HG02678 (cell line): ENCODE measurements around the gene SCUBE2.

Source experiments
- ATAC-seq: cut with Tn5 transposase; IDR thresholded peaks from one replicate; pipeline ENCODE4 v1.9.1; 2021; ENCODE audit warnings: mild to moderate bottlenecking, moderate library complexity; ENCODE audit not compliant: unreplicated experiment

SCUBE2 gene

DNA sequence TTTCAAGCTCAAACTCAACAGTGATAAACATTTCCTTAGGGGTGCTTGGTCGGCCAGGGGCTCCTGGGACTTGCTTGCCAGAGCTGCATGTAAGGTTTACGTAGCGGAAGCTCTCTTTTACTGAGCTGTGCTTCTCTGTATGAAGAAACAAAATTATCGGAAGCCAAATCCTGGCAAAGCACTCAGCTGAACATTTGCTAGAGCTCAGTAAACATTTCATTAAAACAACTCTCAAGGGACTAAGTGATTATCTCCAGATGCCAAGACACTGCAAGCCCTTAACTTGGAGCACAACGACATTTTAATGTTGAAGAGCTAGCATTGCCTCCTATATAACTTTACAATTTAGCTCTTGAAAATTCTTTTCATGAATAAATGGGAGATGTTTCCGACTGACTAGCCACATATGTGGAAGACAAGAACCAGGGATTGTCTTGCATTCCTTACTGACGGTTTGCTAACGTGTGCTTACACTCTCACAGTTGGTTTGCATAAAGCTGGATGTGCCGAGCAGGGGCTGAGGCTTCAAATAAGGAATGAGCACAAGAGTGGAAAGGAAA is 43.4 kb downstream of the SCUBE2 start:
- no peak for ATAC-seq

- ATAC-seq = no peak
Measured at GRCh38 chr11:9046481-9046880, 44.9 kb downstream of the SCUBE2 start.

DNA sequence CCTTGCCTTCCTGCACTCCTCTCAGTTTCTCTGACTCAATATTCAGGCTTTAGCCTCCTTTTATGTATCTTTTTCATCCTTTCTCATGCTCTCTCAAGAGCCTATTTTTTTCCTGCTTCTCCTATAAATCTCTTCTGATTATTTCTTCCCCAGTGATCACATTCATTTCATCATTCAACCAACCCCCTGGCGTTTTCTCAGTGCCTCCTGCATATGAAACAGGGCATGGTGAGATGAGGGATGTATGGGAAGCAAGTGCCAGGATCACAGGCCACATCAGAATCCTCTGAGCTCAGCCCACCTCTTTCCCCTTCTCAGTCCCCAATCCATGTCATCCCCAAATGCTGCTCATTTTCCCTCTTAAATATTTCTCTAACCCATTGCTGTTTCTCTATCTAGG is 48.9 kb downstream of the SCUBE2 start:
- no peak for ATAC-seq

- no peak for ATAC-seq
Measured at GRCh38 chr11:9041747-9042146, 49.7 kb downstream of the SCUBE2 start.

DNA sequence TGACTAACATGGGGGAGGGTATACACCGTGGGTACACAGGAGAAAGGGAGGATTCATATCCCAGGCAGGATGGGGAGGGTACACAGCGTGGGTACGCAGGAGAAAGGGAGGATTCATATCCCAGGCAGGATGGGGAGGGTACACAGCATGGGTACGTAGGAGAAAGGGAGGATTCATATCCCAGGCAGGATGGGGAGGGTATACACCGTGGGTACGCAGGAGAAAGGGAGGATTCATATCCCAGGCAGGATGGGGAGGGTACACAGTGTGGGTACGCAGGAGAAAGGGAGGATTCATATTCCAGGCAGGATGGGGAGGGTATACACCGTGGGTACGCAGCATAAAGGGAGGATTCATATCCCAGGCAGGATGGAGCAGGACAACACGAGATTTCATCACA is 51.0 kb downstream of the SCUBE2 start:
- ATAC-seq = no peak

DNA sequence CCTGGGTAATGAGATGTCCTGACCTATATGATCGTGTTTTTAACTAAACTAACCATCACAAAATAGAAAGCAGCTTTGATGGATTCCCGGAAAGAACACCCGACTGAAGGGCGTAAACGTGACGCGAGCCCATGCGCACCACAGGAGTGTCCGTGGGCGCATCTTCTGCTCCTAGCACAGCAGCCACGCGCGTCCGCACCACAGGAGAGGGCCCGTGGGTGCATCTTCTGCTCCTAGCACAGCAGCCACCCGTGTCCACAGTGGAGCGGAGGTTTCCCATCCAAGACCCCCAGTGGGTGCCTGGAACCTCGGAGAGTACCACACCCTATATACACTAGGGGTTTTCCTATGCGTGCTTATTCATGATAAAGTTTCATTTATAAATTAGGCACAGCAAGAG is 51.5 kb downstream of the SCUBE2 start:
- ATAC-seq = no peak

- ATAC-seq = no peak
Measured at GRCh38 chr11:9039198-9039597, 52.2 kb downstream of the SCUBE2 start.

DNA sequence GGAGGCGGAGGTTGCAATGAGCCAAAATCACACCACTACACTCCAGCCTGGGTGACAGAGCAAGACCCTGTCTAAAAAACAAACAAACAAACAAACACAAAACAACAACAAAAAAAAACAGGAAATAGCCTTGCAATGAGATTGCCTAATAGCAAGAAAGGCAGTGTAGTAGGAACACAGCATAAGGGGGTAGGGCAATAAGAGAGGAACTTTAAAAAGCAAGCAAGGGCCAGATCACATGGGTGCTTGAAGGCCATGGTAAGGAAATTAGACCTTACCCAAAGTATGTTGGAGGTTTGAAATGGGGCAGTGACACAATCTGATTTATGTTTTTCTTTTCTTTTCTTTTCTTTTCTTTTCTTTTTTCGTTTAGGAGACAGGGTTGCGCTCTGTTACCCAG is 52.9 kb downstream of the SCUBE2 start:
- ATAC-seq = no peak

DNA sequence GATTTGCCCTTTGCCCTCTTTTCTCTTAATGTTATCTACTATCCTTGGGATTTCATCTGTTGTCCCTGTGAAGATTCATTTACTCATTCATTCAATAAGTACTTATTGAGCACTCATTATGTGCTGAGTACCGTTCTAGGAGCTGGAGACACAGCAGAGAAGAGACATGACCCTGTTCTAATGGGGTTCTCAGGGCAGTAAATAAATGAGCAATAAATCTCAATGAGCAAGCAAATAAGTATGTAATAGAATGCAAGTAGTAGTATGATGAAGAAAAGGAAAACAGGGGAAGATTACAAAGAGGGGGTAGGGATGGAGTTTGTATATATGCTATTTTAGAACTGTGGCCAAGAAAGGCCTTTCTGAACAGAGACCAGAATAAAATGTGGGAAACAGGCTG is 53.4 kb downstream of the SCUBE2 start:
- ATAC-seq = no peak

DNA sequence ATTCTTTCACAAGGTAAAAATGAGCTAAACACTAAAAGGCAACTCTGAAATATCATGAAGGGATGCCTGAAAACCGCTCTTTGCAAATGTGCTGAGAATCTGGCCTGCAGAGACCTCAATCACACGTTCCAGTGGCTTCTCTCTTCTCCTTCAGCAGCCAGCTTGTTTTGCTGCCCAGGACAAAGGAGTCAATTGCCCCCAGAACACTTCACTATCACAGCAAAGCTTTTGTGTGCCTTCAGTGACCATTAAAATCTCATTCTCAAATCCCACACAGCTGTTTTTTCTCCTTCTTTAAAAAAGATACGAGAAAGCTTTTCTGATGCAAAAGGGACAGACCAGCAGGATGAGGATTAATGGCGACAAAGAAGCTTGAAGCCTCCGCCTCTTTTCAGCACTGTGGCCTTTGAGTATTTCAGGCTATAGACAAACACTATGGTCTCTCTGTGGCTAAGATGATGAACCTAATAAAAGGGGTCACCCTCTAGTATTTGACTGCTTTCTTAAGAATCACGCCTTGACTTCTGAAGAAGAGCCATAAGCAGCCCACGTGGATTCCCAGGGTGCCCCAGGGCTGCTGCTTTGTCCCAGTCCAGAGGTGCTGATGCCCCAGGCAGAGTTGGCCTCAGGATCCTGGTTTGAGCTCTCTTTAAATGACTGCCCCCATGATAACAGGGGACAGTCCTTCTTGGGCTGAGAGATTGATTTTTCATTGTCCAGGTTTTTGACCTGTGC is 54.2 kb downstream of the SCUBE2 start:
- ATAC-seq = no peak

- no peak for ATAC-seq
Measured at GRCh38 chr11:9030601-9031000, 60.8 kb downstream of the SCUBE2 start.

GRCh38 chr11:9029422-9029821 is 62.0 kb downstream of the SCUBE2 start:
- ATAC-seq = no peak

GRCh38 chr11:9028581-9028980 is 62.8 kb downstream of the SCUBE2 start:
- ATAC-seq = no peak

DNA sequence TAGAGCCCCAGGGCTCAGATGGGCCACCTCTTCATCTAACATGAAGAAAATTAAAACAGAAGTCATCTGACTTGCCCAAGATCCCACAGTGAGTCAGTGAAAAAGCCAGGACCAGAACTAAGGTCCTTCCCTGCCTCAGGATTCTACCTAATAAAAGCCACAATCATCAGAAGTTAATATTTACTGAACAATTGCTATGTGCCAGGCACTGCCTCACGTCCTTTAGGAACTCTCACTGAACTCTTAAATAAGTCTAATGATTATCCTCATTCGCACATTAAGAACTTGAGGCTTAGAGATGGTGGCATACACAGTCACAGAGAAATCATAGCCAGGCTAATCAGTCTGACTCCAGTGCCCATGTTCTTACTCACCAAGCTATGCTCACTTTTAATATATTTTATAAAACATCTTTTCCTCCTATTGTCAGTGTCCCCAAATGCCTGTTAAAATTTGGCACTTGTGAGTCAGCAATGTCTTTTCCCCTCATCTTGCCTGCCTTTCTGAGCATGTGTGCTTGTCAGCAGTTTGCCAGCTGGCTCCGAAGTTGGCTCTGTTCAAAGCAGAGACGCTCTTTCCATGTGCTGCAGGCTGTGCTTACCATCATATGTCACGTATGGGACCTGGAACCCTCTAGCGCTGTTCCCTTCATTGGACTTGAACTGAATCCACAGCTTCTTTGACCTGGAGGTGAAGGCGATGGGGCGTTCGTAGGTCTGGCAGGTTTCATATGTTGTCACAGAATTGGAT is 66.1 kb downstream of the SCUBE2 start:
- no peak for ATAC-seq

DNA sequence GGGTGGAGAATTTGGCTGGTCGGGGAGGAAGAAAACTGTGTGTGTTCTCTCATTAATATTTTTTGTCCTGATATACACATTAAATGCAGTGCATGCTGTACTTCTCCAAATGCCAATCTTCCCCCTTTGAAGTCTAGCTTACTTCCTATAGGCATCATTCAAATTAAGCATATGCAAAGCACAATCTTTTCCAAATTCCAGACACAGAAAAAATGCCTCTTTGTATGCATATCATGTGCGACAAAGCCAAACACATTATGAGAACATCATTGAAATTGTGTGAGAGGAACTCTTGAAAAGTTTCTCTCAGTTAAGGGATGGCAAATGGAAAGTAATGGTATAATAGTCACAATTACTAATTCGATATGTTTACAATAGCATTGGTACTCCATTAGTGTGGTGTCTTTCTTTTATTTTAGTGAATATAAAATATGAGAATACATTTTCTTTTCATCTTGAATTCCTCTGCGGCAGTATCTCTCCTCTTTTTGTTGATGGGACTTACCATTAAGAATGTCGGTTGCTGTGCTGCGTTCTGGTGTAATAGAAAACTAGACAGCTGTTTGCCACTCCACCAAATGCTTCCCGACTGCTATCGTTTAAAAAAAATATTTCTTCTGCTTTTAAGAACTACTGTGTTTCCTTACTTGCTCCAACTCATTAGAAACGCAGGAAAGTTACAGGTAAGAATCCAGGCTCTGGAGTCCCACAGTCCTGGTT is 68.3 kb downstream of the SCUBE2 start:
- no peak for ATAC-seq

- ATAC-seq = no peak
Measured at GRCh38 chr11:9020916-9021315, 70.5 kb downstream of the SCUBE2 start.

GRCh38 chr11:9019861-9020260 is 71.5 kb downstream of the SCUBE2 start:
- ATAC-seq = no peak

- ATAC-seq = no peak
Measured at GRCh38 chr11:9017773-9018172, 73.6 kb downstream of the SCUBE2 start.

- no peak for ATAC-seq
Measured at GRCh38 chr11:9016916-9017642, 74.3 kb downstream of the SCUBE2 start.

DNA sequence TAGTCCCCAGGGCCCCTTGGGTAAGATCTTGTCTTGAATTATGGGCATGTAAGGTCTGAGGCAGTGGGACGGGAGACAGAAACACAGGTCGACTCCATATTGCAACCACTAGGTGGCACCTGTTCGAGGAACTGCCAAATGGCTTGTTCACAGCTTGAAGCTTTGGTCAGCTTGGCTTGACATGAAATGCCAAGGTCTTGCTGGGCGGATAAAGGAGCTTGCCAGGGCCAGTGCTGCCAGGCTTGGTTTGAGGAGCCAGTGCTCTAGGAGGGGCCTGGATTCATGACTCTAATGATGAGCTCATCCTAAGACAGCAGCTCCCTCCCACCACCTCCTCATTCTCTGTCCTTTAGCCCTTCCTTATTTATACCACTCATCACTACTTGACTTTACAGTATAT is 75.7 kb downstream of the SCUBE2 start:
- ATAC-seq = peak; percentile 77

DNA sequence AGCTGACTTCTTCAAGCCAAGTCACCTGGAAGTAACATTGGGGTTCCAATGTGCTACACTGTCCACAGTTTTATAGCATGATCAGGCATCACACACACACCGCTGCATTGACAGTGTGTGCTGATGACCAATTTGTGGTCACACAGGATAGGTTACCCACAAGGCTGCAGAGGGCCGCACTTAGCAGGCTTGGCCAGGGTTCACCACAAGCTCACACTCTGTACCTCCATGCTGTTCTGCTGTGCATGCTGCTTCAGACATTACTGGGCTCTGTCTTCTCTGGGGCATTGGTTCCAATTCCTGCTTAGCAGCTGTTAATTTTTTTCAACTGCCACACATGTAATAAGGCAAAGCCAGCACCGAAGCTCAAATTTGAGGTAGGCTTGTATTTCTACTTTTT is 76.6 kb downstream of the SCUBE2 start:
- no peak for ATAC-seq
